OCI-LY1 (cell line): ENCODE measurements around the gene KCNE5.
"Not testable (repeated sequence)": the region's sequence is repeated elsewhere in the genome, so short reads cannot be mapped to it uniquely, and the experiment has no call there.

Source experiments
- H2AFZ ChIP-seq: fragments of 200-600 bp; sonication (generic), shearing (Covaris generic); 2 replicates; pipeline ENCODE4 v1.6.0; 2014; ENCODE audit warnings: antibody characterized with exemption, mild to moderate bottlenecking, low read length
- H3F3A ChIP-seq: fragments of 200-600 bp; sonication (generic), shearing (Covaris generic); 2 replicates; pipeline ENCODE4 v1.6.0; 2014; ENCODE audit warnings: mild to moderate bottlenecking, antibody characterized with exemption, low read length, moderate library complexity; ENCODE audit not compliant: insufficient read depth
- H3K27ac ChIP-seq: fragments of 200-600 bp; sonication (generic); 2 replicates; pipeline ENCODE4 v1.5.1; 2014; ENCODE audit warnings: low read length, mixed run types, mild to moderate bottlenecking, low read depth; ENCODE audit not compliant: poor library complexity, severe bottlenecking
- H3K27me3 ChIP-seq: fragments of 200-600 bp; sonication (generic); 2 replicates; pipeline ENCODE4 v1.6.0; 2014; ENCODE audit warnings: antibody characterized with exemption, mild to moderate bottlenecking, low read length, moderate library complexity; ENCODE audit not compliant: insufficient read depth
- H3K36me3 ChIP-seq: fragments of 200-600 bp; sonication (generic); 2 replicates; pipeline ENCODE4 v1.6.1; 2014; ENCODE audit warnings: mild to moderate bottlenecking, antibody characterized with exemption, low read length, moderate library complexity, mixed read lengths; ENCODE audit not compliant: insufficient read depth
- H3K4me1 ChIP-seq: fragments of 200-600 bp; sonication (generic); 2 replicates; pipeline ENCODE4 v1.5.1; 2014; ENCODE audit warnings: mild to moderate bottlenecking, low read length, moderate library complexity; ENCODE audit not compliant: insufficient read depth, severe bottlenecking
- H3K4me2 ChIP-seq: fragments of 200-600 bp; sonication (generic), shearing (Covaris generic); 2 replicates; pipeline ENCODE4 v1.6.1; 2014; ENCODE audit warnings: low read length
- H3K4me3 ChIP-seq: fragments of 200-600 bp; sonication (generic); 2 replicates; pipeline ENCODE4 v1.5.1; 2014; ENCODE audit warnings: low read length, low read depth, mild to moderate bottlenecking, mixed read lengths; ENCODE audit not compliant: poor library complexity, severe bottlenecking
- H3K79me2 ChIP-seq: fragments of 200-600 bp; shearing (Covaris generic); 2 replicates; pipeline ENCODE4 v1.6.1; 2016; ENCODE audit warnings: mixed run types, low read length, mixed read lengths; ENCODE audit not compliant: insufficient read depth
- H3K9ac ChIP-seq: fragments of 200-600 bp; sonication (generic), shearing (Covaris generic); 2 replicates; pipeline ENCODE4 v1.6.1; 2014; ENCODE audit warnings: mild to moderate bottlenecking, low read length, mixed read lengths
- H3K9me2 ChIP-seq: fragments of 200-600 bp; sonication (generic), shearing (Covaris generic); 2 replicates; pipeline ENCODE4 v1.6.1; 2014; ENCODE audit warnings: low read depth, mild to moderate bottlenecking, low read length, mixed read lengths
- H3K9me3 ChIP-seq: fragments of 200-600 bp; shearing (Covaris generic); 2 replicates; pipeline ENCODE4 v1.6.1; 2014; ENCODE audit warnings: low read length, mixed read lengths
- H4K20me1 ChIP-seq: fragments of 200-600 bp; sonication (generic), shearing (Covaris generic); 2 replicates; pipeline ENCODE4 v1.6.0; 2016; ENCODE audit warnings: mild to moderate bottlenecking, low read length; ENCODE audit not compliant: insufficient read depth
- CTCF ChIP-seq: fragments of 200-600 bp; sonication (generic), shearing (Covaris generic); IDR thresholded peaks from 2 replicates; pipeline ENCODE4 v1.5.1; 2017; ENCODE audit warnings: mild to moderate bottlenecking, antibody characterized with exemption, low read length, moderate library complexity, mixed read lengths
- EZH2 ChIP-seq: fragments of 200-600 bp; sonication (generic), shearing (Covaris generic); IDR thresholded peaks from 2 replicates; pipeline ENCODE4 v1.8.0; 2017; ENCODE audit warnings: borderline replicate concordance, mixed run types, mild to moderate bottlenecking, antibody characterized with exemption, low read length, moderate library complexity, mixed read lengths

Gene KCNE5

GRCh38 chrX:109624641-109625616 is at the start of gene KCNE5:
KCNE5 (minus strand) TSS chrX:109625172; CDS start chrX:109625020, 152 bp downstream.
- no peaks in the 10 kb centered on the region for H3K4me1 ChIP-seq
- no peaks in the 10 kb centered on the region for H3K36me3 ChIP-seq
- H3K9ac ChIP-seq: no peak within 1 kb of the TSS
- H3K9me3 ChIP-seq: no peaks in the 10 kb centered on the region
- no peaks in the 10 kb centered on the region for H3F3A ChIP-seq
- no peaks in the 10 kb centered on the region for H3K27me3 ChIP-seq
- no peak within 1 kb of the TSS for H2AFZ ChIP-seq
- no peaks in the 10 kb centered on the region for H4K20me1 ChIP-seq
- H3K27ac ChIP-seq: no peak within 1 kb of the TSS
- H3K4me3 ChIP-seq: no peak within 1 kb of the TSS
- H3K9me2 ChIP-seq: no peaks in the 10 kb centered on the region
- no peaks in the 10 kb centered on the region for H3K79me2 ChIP-seq
- no peak for TF ChIP-seq CTCF
- no peak for TF ChIP-seq EZH2
- H3K4me2 ChIP-seq: no peak within 1 kb of the TSS

- no peaks in the 10 kb centered on the region for H4K20me1 ChIP-seq
Observed at GRCh38 chrX:109672239-109672638, 47.3 kb upstream of the KCNE5 start.

GRCh38 chrX:109671170-109671569 is 46.2 kb upstream of the KCNE5 start:
- H3K4me1 ChIP-seq, H3F3A ChIP-seq, H3K9ac ChIP-seq, H3K4me3 ChIP-seq, H3K9me3 ChIP-seq, H3K9me2 ChIP-seq, H4K20me1 ChIP-seq, H3K4me2 ChIP-seq, H2AFZ ChIP-seq, H3K27me3 ChIP-seq, H3K27ac ChIP-seq, H3K79me2 ChIP-seq: not testable (repeated sequence)
- H3K36me3 ChIP-seq: peaks cover 57% of the 10 kb centered on the region

More at GRCh38 chrX:109672239-109672638, 47.3 kb upstream of the KCNE5 start:
- Histone ChIP-seq H3K4me2 (no peak overlapping the region), H3K9me3 (no peaks in the 10 kb centered on the region), H3K9me2 (no peaks in the 10 kb centered on the region), H3K36me3 (peaks cover 53% of the 10 kb centered on the region), H3K27me3 (no peaks in the 10 kb centered on the region), H3K79me2 (no peaks in the 10 kb centered on the region), H3K4me1 (no peaks in the 10 kb centered on the region), H3K27ac (no peak overlapping the region), H3F3A (no peaks in the 10 kb centered on the region), H2AFZ (no peak overlapping the region), H3K4me3 (no peak overlapping the region), H3K9ac (no peak overlapping the region)
- TF ChIP-seq CTCF (no peak), EZH2 (no peak)

GRCh38 chrX:109667986-109668385 is 43.0 kb upstream of the KCNE5 start:
- H3F3A ChIP-seq: no peaks in the 10 kb centered on the region
- H3K9me2 ChIP-seq: no peaks in the 10 kb centered on the region
- no peaks in the 10 kb centered on the region for H3K9me3 ChIP-seq
- H3K27me3 ChIP-seq: no peaks in the 10 kb centered on the region
- H3K36me3 ChIP-seq: peaks cover 51% of the 10 kb centered on the region
- H3K4me3 ChIP-seq: no peak overlapping the region
- H3K27ac ChIP-seq: no peak overlapping the region
- H2AFZ ChIP-seq: no peak overlapping the region
- no peak overlapping the region for H3K9ac ChIP-seq
- H3K4me2 ChIP-seq: no peak overlapping the region
- no peaks in the 10 kb centered on the region for H3K4me1 ChIP-seq
- H4K20me1 ChIP-seq: no peaks in the 10 kb centered on the region
- no peaks in the 10 kb centered on the region for H3K79me2 ChIP-seq
- TF ChIP-seq CTCF (no peak), EZH2 (no peak)
